SK-N-SH treated with all-trans-retinoic acid at 6 μM for 48 hours (cell line): ENCODE measurements around the gene FAF1.

ENCODE experiments used
- ATAC-seq: fragments of 200-7000 bp; cut with Tn5 transposase; 3 replicates; pipeline ENCODE4 v1.9.1; 2020; ENCODE audit warnings: mild to moderate bottlenecking, moderate library complexity
- BACH2 ChIP-seq: fragments of 250-450 bp; sonication (Bioruptor Pico); IDR thresholded peaks from 2 replicates; pipeline ENCODE4 v1.9.0; 2021; ENCODE audit warnings: mild to moderate bottlenecking, borderline replicate concordance
- CREB5 ChIP-seq: fragments of 250-450 bp; sonication (Bioruptor Pico); IDR thresholded peaks from 2 replicates; pipeline ENCODE4 v1.5.1; 2020; ENCODE audit warnings: low read depth, mild to moderate bottlenecking, moderate library complexity
- CSDC2 ChIP-seq: fragments of 250-450 bp; sonication (Bioruptor Pico); IDR thresholded peaks from 2 replicates; pipeline ENCODE4 v1.5.0; 2020; ENCODE audit warnings: mild to moderate bottlenecking, moderate library complexity
- CSRNP3 ChIP-seq: fragments of 250-450 bp; sonication (Bioruptor Pico); IDR thresholded peaks from 2 replicates; pipeline ENCODE4 v1.5.1; 2021; ENCODE audit warnings: mild to moderate bottlenecking, moderate library complexity
- ESRRG ChIP-seq: fragments of 250-450 bp; sonication (Bioruptor Pico); IDR thresholded peaks from 2 replicates; pipeline ENCODE4 v1.6.1; 2021; ENCODE audit warnings: mild to moderate bottlenecking
- GLIS3 ChIP-seq: fragments of 250-450 bp; sonication (Bioruptor Pico); IDR thresholded peaks from 2 replicates; pipeline ENCODE4 v1.5.0; 2020; ENCODE audit warnings: mild to moderate bottlenecking, moderate library complexity
- ISL1 ChIP-seq: fragments of 250-450 bp; sonication (Bioruptor Pico); IDR thresholded peaks from 2 replicates; pipeline ENCODE4 v2.1.2; 2022; ENCODE audit warnings: mild to moderate bottlenecking, moderate library complexity
- OSR1 ChIP-seq: fragments of 250-450 bp; sonication (Bioruptor Pico); IDR thresholded peaks from 2 replicates; pipeline ENCODE4 v1.8.0; 2022; ENCODE audit warnings: moderate library complexity, mild to moderate bottlenecking, inconsistent platforms
- POU6F1 ChIP-seq: fragments of 250-450 bp; sonication (Bioruptor Pico); IDR thresholded peaks from 2 replicates; pipeline ENCODE4 v1.8.0; 2021; ENCODE audit warnings: low read depth, mild to moderate bottlenecking, moderate library complexity, borderline replicate concordance
- PPARA ChIP-seq: fragments of 250-450 bp; sonication (Bioruptor Pico); IDR thresholded peaks from 2 replicates; pipeline ENCODE4 v1.5.0; 2020; ENCODE audit warnings: mild to moderate bottlenecking, borderline replicate concordance
- RARB ChIP-seq: fragments of 250-450 bp; sonication (Bioruptor Pico); IDR thresholded peaks from 2 replicates; pipeline ENCODE4 v1.8.0; 2021; ENCODE audit warnings: mild to moderate bottlenecking, moderate library complexity
- SNAI2 ChIP-seq: fragments of 250-450 bp; sonication (Bioruptor Pico); IDR thresholded peaks from 2 replicates; pipeline ENCODE4 v1.5.0; 2020; ENCODE audit warnings: mild to moderate bottlenecking, moderate library complexity
- TCF4 ChIP-seq: fragments of 250-450 bp; sonication (Bioruptor Pico); IDR thresholded peaks from 2 replicates; pipeline ENCODE4 v1.8.0; 2021; ENCODE audit warnings: mild to moderate bottlenecking, moderate library complexity, borderline replicate concordance
- TOX ChIP-seq: fragments of 250-450 bp; sonication (Bioruptor Pico); IDR thresholded peaks from 2 replicates; pipeline ENCODE4 v1.8.0; 2021; ENCODE audit warnings: mild to moderate bottlenecking, moderate library complexity, borderline replicate concordance
- TSHZ2 ChIP-seq: fragments of 250-450 bp; sonication (Bioruptor Pico); IDR thresholded peaks from 2 replicates; pipeline ENCODE4 v1.5.0; 2020; ENCODE audit warnings: mild to moderate bottlenecking, moderate library complexity
- ZFP3 ChIP-seq: fragments of 250-450 bp; sonication (Bioruptor Pico); IDR thresholded peaks from 2 replicates; pipeline ENCODE4 v1.5.0; 2020; ENCODE audit warnings: mild to moderate bottlenecking, moderate library complexity
- ZFP30 ChIP-seq: fragments of 450-650 bp; formaldehyde crosslinking; IDR thresholded peaks from 2 replicates; pipeline ENCODE4 v1.5.0; 2022; ENCODE audit warnings: mild to moderate bottlenecking, moderate library complexity
- ZNF565 ChIP-seq: fragments of 450-650 bp; formaldehyde crosslinking; conservative IDR thresholded peaks from 2 replicates; pipeline ENCODE4 v1.5.0; 2020; ENCODE audit warnings: low read depth, mild to moderate bottlenecking, moderate library complexity
- ZNF70 ChIP-seq: fragments of 450-650 bp; formaldehyde crosslinking; IDR thresholded peaks from 2 replicates; pipeline ENCODE4 v1.5.0; 2020; ENCODE audit warnings: mild to moderate bottlenecking, moderate library complexity
- ZNF8 ChIP-seq: fragments of 450-650 bp; formaldehyde crosslinking; IDR thresholded peaks from 2 replicates; pipeline ENCODE4 v1.5.0; 2020; ENCODE audit warnings: mild to moderate bottlenecking, moderate library complexity

The FAF1 gene

GRCh38 chr1:50646526-50646925 is 313.5 kb downstream of the FAF1 start:
- no peak for ATAC-seq
- no peak for TF ChIP-seq ZFP30 (CRISPR knock-in tag)
- TF ChIP-seq TOX (CRISPR knock-in tag), result no peak
- no peak for TF ChIP-seq SNAI2 (CRISPR knock-in tag)
- TF ChIP-seq ZNF70, result no peak
- no peak for TF ChIP-seq RARB (CRISPR knock-in tag)
- TF ChIP-seq ISL1, result no peak
- no peak for TF ChIP-seq CSRNP3 (CRISPR knock-in tag)
- no peak for TF ChIP-seq OSR1 (CRISPR knock-in tag)
- TF ChIP-seq ZNF8 (CRISPR knock-in tag), result no peak
- no peak for TF ChIP-seq CREB5 (CRISPR knock-in tag)
- no peak for TF ChIP-seq ESRRG (CRISPR knock-in tag)
- no peak for TF ChIP-seq ZNF565 (CRISPR knock-in tag)
- TF ChIP-seq POU6F1, result no peak
- TF ChIP-seq CSDC2 (CRISPR knock-in tag), result no peak
- TF ChIP-seq, all 23 proteins: peak for 0

- no peak for ATAC-seq
- TF ChIP-seq SNAI2 (CRISPR knock-in tag), result no peak
- no peak for TF ChIP-seq OSR1 (CRISPR knock-in tag)
- no peak for TF ChIP-seq ZFP3 (CRISPR knock-in tag)
- no peak for TF ChIP-seq GLIS3 (CRISPR knock-in tag)
- TF ChIP-seq BACH2 (CRISPR knock-in tag), result no peak
- TF ChIP-seq ZFP30 (CRISPR knock-in tag), result no peak
- no peak for TF ChIP-seq ESRRG (CRISPR knock-in tag)
- TF ChIP-seq PPARA (CRISPR knock-in tag), result no peak
- no peak for TF ChIP-seq TCF4 (CRISPR knock-in tag)
- TF ChIP-seq CSDC2 (CRISPR knock-in tag), result no peak
- TF ChIP-seq ZNF70, result no peak
- no peak for TF ChIP-seq CSRNP3 (CRISPR knock-in tag)
- no peak for TF ChIP-seq POU6F1
- TF ChIP-seq TSHZ2 (CRISPR knock-in tag), result no peak
- TF ChIP-seq CREB5 (CRISPR knock-in tag), result no peak
These were observed 314.9 kb downstream of the FAF1 start for GRCh38 chr1:50645139-50645538.
